CD4-positive, alpha-beta T cell (primary cell): Measurements from ENCODE around the gene FCRLA. TPM values are rescaled to one million over a fixed set of nuclear protein-coding genes. Genes with fewer than 3 reads are reported as not detected.
A peak's percentile ranks its signal among the peaks of the same experiment; 100 is the strongest.
"Not testable (repeated sequence)": the region's sequence is repeated elsewhere in the genome, so short reads cannot be mapped to it uniquely, and the experiment has no call there.

Experiments used
- ATAC-seq: fragments of 200-7000 bp; cut with Tn5 transposase; one replicate; pipeline ENCODE4 v1.10.0; 2022; ENCODE audit warnings: mild to moderate bottlenecking; ENCODE audit not compliant: poor library complexity
- CTCF ChIA-PET: fragments of 350-600 bp; sonication (Branson Sonifier 250); formaldehyde crosslinking; loops from one replicate; lab custom pipeline; 2021; ENCODE audit warnings: antibody characterized with exemption, inconsistent platforms; lab: Charles Lee
- POLR2A ChIA-PET: fragments of 350-600 bp; sonication (Branson Sonifier 250); formaldehyde crosslinking; loops from one replicate; lab custom pipeline; 2021; ENCODE audit warnings: antibody characterized with exemption, inconsistent platforms; lab: Charles Lee
- DNase-seq, 14 experiments: peaks; one replicate each; pipeline ENCODE4 v3.0.0-alpha.2; 2013 to 2020; ENCODE audit warnings: mixed read lengths in 2 of 14
- H3K27ac ChIP-seq, 2 donors: one replicate each; pipeline versions ENCODE4 v1.5.1 to v1.7.0; 2013; ENCODE audit warnings: low read length in 2 of 2, low read depth in 1 of 2, mild to moderate bottlenecking in 1 of 2
- H3K27me3 ChIP-seq, 2 experiments: 1 replicate in 1 of 2; 2 replicates in 1 of 2; pipeline versions ENCODE4 v1.6.1 to v1.7.0; 2013; ENCODE audit warnings: low read length in 2 of 2, control low read depth in 1 of 2, mild to moderate bottlenecking in 1 of 2, moderate library complexity in 1 of 2; ENCODE audit not compliant: insufficient read depth in 2 of 2, control insufficient read depth in 1 of 2
- H3K36me3 ChIP-seq: one replicate; pipeline ENCODE4 v1.6.1; 2013; ENCODE audit warnings: low read length, control low read depth; ENCODE audit not compliant: insufficient read depth
- H3K4me1 ChIP-seq: one replicate; pipeline ENCODE4 v1.6.1; 2013; ENCODE audit warnings: low read length, control low read depth; ENCODE audit not compliant: insufficient read depth
- H3K4me3 ChIP-seq: one replicate; pipeline ENCODE4 v1.5.1; 2013; ENCODE audit warnings: mild to moderate bottlenecking, low read length, moderate library complexity
- H3K9me3 ChIP-seq, 2 experiments: 1 replicate in 1 of 2; 2 replicates in 1 of 2; pipeline versions ENCODE4 v1.6.1 to v1.7.0; 2013; ENCODE audit warnings: low read length in 2 of 2, mild to moderate bottlenecking in 2 of 2, control low read depth in 1 of 2, moderate library complexity in 1 of 2; ENCODE audit not compliant: control insufficient read depth in 1 of 2, insufficient read depth in 1 of 2
- H3K27ac Mint-ChIP-seq: one replicate; pipeline ENCODE4 v1.8.0; 2020; ENCODE audit warnings: mixed read lengths
- H3K27me3 Mint-ChIP-seq: one replicate; pipeline ENCODE4 v1.8.0; 2021; ENCODE audit warnings: mixed read lengths
- H3K36me3 Mint-ChIP-seq: one replicate; pipeline ENCODE4 v1.8.0; 2021; ENCODE audit warnings: low read depth, mixed read lengths
- H3K4me1 Mint-ChIP-seq: one replicate; pipeline ENCODE4 v1.8.0; 2021; ENCODE audit warnings: low read depth, mixed read lengths
- H3K4me3 Mint-ChIP-seq: one replicate; pipeline ENCODE4 v1.8.0; 2020; ENCODE audit warnings: mild to moderate bottlenecking, mixed read lengths
- H3K9me3 Mint-ChIP-seq: one replicate; pipeline ENCODE4 v1.8.0; 2020; ENCODE audit warnings: mixed read lengths
- intact Hi-C, 2 experiments: fragments of 100-400 bp; cut with DNase I in 1 of 2; cut with micrococcal nuclease in 1 of 2; formaldehyde crosslinking; loops; one replicate each; pipeline versions ENCODE4 v1.15.1 to v1.9.0; 2023 to 2025; cut with DNase I, micrococcal nuclease
- polyA plus RNA-seq, 2 donors: library from polyadenylated mRNA; unstranded; fragments of 120-200 nt; gene quantifications; one replicate each; pipeline ENCODE4 v1.2.1, GENCODE V29; 2013
- total RNA-seq, 174 experiments: library from RNA in 2 of 174; stranded (reverse) in 2 of 174; gene quantifications; one replicate each; pipeline ENCODE4 v1.2.3 and lab custom pipeline; 2021 to 2026
- TF ChIP-seq, protein P1 (sequence below): fragments of 200-600 bp; IDR thresholded peaks from one replicate; pipeline ENCODE4 v1.8.0; 2022; ENCODE audit warnings: antibody characterized with exemption, mild to moderate bottlenecking

The FCRLA gene, protein sequence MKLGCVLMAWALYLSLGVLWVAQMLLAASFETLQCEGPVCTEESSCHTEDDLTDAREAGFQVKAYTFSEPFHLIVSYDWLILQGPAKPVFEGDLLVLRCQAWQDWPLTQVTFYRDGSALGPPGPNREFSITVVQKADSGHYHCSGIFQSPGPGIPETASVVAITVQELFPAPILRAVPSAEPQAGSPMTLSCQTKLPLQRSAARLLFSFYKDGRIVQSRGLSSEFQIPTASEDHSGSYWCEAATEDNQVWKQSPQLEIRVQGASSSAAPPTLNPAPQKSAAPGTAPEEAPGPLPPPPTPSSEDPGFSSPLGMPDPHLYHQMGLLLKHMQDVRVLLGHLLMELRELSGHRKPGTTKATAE
- not detected for total RNA-seq
- 1.4 TPM for polyA plus RNA-seq (2013, experiment 1 of 2)
- 1.2 TPM for polyA plus RNA-seq (2013, experiment 2 of 2)
- total RNA-seq (lab: John Stamatoyannopoulos, UW), result 0 to 2.1 (median 0.11) reads per million in 172 experiments

DNA sequence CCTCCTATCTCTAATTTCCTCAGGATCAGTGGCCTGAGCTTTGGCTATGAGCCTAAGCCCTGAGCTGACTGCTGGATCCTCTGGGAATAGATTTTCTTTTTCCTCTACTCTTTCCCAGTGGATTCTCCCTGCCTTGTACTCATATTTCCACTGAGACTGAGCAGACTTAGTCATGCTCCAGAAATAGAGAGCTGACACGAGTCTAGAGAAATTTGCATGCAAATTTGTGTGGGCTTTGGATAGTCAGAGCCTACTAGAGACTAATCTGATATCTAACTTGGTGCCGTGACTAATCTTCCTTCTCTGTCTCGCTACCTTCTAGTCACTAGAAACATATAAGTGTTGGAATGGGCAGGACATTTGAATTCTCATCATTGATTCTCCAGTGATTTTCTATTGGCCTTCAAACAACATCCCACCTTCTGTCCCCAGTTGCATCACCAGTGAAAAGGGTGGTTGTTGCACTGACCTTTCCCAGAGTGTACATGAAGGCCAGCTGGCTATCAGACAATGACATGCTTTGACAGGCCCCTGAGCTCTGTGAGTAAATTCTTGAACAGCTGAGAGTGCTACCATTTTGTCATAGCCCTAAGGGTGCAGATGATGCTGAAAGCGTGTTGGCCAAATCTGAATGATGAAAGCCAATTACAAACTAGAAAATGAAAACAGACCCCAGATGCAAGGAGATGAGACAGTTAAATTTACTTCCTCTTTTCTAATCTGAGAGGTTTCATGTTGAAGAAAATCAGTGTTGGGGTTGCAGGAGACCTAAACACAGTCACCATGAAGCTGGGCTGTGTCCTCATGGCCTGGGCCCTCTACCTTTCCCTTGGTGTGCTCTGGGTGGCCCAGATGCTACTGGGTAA, at the start of gene FCRLA:
Gene FCRLA (plus strand): TSS at position 748 of the 866 bp plus-strand sequence. CDS start 36 bp downstream, at position 784.
- Mint-ChIP-seq H3K4me3 (no peak within 1 kb of the TSS), H3K9me3 (no peaks in the 10 kb centered on the region), H3K4me1 (no peaks in the 10 kb centered on the region), H3K27me3 (peaks cover 16% of the 10 kb centered on the region), H3K27ac (no peak within 1 kb of the TSS), H3K36me3 (no peaks in the 10 kb centered on the region)
- Histone ChIP-seq H3K9me3 (no peaks in the 10 kb centered on the region), H3K36me3 (no peaks in the 10 kb centered on the region), H3K27ac (no peak within 1 kb of the TSS), H3K27me3 (peaks cover 0 to 2% of the 10 kb centered on the region in 2 experiments), H3K4me3 (no peak within 1 kb of the TSS), H3K4me1 (no peaks in the 10 kb centered on the region)
- TF ChIP-seq, protein P1, sequence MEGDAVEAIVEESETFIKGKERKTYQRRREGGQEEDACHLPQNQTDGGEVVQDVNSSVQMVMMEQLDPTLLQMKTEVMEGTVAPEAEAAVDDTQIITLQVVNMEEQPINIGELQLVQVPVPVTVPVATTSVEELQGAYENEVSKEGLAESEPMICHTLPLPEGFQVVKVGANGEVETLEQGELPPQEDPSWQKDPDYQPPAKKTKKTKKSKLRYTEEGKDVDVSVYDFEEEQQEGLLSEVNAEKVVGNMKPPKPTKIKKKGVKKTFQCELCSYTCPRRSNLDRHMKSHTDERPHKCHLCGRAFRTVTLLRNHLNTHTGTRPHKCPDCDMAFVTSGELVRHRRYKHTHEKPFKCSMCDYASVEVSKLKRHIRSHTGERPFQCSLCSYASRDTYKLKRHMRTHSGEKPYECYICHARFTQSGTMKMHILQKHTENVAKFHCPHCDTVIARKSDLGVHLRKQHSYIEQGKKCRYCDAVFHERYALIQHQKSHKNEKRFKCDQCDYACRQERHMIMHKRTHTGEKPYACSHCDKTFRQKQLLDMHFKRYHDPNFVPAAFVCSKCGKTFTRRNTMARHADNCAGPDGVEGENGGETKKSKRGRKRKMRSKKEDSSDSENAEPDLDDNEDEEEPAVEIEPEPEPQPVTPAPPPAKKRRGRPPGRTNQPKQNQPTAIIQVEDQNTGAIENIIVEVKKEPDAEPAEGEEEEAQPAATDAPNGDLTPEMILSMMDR, result no peak
- intact Hi-C loops, result no loop called here
- CTCF ChIA-PET, result interaction anchor here (0.8 kb wide), 1 partner anchor 17 kb away, joined by 3 read pairs; no protein-coding TSS in a partner anchor
- no peak for ATAC-seq
- POLR2A ChIA-PET, result interaction anchor here (0.6 kb wide), 1 partner anchor 221 kb away, joined by 3 read pairs; no protein-coding TSS in a partner anchor
- no peak for DNase-seq

DNA sequence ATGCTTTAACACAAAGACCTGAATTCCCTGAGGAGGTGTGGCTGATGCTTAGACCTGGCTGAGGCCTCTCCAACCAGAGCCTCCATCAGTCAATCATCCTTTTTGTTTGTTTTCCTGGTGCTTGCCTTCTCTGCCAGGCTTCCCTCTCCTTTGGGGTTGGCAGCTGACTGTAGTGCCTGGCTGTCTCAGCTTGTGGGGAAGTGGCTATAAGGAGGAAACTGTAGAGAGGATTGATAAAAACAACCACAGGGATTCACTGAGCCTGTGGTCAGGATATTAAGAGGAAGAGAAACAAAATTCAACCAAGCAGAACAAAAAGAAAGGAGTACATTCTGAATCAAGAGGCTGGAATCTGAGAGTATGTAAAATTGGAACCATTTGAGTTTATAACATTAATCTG, 48.5 kb upstream of the FCRLA start:
- DNase-seq, H3K4me1 ChIP-seq, H3K9me3 ChIP-seq, H3K36me3 ChIP-seq, H3K4me3 ChIP-seq, CTCF ChIA-PET, intact Hi-C loops, ATAC-seq, H3K9me3 Mint-ChIP-seq, H3K27me3 Mint-ChIP-seq, H3K27me3 ChIP-seq, H3K4me1 Mint-ChIP-seq, H3K4me3 Mint-ChIP-seq, H3K27ac ChIP-seq, H3K27ac Mint-ChIP-seq, POLR2A ChIA-PET, H3K36me3 Mint-ChIP-seq: not testable (repeated sequence)

DNA sequence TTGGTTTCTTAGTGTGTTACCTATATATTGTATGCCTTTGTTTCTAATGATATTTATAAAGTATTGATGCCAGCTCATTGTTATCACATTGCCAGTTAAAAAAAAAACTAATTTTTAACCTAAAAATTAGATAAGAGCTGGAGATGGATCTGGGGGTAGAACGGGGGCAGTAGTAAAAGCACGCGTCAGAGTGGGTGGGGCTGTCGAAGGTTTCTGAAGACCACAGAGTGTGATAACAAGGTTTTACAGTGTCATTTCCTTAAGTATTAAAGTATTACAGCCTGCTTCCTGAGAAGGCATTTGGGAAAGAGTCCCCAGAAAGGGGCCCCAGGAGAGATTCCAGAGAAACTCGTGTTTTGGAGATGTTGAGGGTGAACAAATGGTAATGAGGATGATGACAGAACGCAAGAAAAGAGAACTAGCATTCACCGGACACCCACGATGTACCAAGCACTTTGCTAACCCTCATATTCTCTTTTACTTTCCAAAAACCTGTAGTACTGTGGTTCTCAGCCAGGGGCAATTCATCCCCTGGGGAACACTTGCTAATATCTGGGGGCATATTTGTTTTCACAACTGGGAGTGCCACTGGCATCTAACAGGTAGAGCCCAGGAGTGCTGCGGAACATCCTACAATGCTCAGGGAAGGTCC, 45.2 kb upstream of the FCRLA start:
- H3K27ac Mint-ChIP-seq, H3K9me3 Mint-ChIP-seq, H3K4me1 Mint-ChIP-seq, CTCF ChIA-PET, H3K4me3 ChIP-seq, H3K36me3 Mint-ChIP-seq, H3K4me1 ChIP-seq, H3K9me3 ChIP-seq, H3K4me3 Mint-ChIP-seq, POLR2A ChIA-PET, H3K27me3 Mint-ChIP-seq, H3K27me3 ChIP-seq, intact Hi-C loops, H3K27ac ChIP-seq, ATAC-seq, H3K36me3 ChIP-seq: not testable (repeated sequence)
- DNase-seq, result peak in 1 of 14 experiments; percentile 6

DNA sequence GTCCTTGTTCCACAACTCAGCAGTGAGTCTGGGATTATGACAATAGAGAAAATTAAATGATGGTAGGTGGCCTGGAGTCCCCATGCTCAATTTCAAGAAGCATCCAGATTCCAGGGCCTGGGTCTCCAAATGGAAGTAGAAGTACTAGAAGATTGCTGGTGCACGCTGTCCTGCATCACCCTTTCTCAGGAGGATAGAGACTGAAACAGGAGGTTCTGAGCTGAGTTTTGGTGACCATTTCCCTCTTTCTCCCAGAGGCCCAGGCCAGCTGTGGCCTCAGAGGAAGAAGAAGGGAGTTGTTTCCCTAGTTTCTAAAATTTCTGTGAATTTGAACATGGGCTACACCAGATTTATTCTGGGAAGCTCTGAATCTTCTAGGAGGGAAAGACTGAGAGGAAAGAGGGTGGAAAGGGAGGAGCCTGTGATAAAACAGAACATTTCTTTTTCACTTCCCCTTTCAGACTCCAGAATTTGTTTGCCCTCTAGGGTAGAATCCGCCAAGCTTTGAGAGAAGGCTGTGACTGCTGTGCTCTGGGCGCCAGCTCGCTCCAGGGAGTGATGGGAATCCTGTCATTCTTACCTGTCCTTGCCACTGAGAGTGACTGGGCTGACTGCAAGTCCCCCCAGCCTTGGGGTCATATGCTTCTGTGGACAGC, 44.2 kb upstream of the FCRLA start, which contains the start of gene FCGR2B:
Gene FCGR2B (plus strand): TSS at position 460 of the 656 bp plus-strand sequence. CDS start 99 bp downstream, at position 559.
- H3K4me3 Mint-ChIP-seq, H3K27me3 ChIP-seq, intact Hi-C loops, CTCF ChIA-PET, H3K4me1 Mint-ChIP-seq, H3K9me3 ChIP-seq, H3K36me3 Mint-ChIP-seq, H3K36me3 ChIP-seq, POLR2A ChIA-PET, H3K4me1 ChIP-seq, ATAC-seq, H3K9me3 Mint-ChIP-seq, H3K27me3 Mint-ChIP-seq, DNase-seq, H3K27ac Mint-ChIP-seq, H3K27ac ChIP-seq, H3K4me3 ChIP-seq: not testable (repeated sequence)

DNA sequence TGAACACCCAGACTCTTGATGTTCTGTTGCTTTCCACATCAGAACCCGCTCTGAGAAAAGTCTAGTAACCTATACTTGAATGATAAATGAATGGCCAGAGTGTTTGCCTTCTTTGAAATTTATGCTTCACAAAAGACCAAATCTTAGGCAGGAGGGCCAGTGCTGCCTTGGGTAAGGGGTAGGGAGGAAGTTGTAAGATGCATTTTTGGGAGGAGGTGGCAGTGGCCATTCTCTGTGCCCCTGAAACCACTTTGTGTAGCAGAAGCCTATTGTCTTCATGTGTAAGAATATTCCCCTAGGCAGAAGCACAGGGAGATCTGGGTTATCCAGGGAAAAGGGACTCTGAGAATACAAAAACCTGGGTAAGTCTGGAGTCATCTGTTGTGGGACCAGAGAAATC, 43.5 kb upstream of the FCRLA start:
- DNase-seq, intact Hi-C loops, H3K4me1 ChIP-seq, CTCF ChIA-PET, ATAC-seq, H3K9me3 ChIP-seq, H3K4me3 ChIP-seq, H3K4me1 Mint-ChIP-seq, H3K36me3 Mint-ChIP-seq, H3K27ac Mint-ChIP-seq, H3K36me3 ChIP-seq, H3K27ac ChIP-seq, POLR2A ChIA-PET, H3K27me3 Mint-ChIP-seq, H3K9me3 Mint-ChIP-seq, H3K27me3 ChIP-seq, H3K4me3 Mint-ChIP-seq: not testable (repeated sequence)
